B cell (primary cell): ENCODE measurements around the gene JAK3.

Source experiments
- CTCF ChIP-seq: fragments of 200-600 bp; IDR thresholded peaks from one replicate; pipeline ENCODE4 v1.8.0; 2022; ENCODE audit warnings: antibody characterized with exemption, mild to moderate bottlenecking
- EZH2 ChIP-seq: IDR thresholded peaks from 2 replicates; pipeline ENCODE4 v1.6.1; 2012; ENCODE audit warnings: borderline replicate concordance, low read depth, mild to moderate bottlenecking, moderate library complexity, low read length; ENCODE audit not compliant: insufficient read depth, poor library complexity, severe bottlenecking

GRCh38 chr19:17841371-17841809 lies 6.4 kb downstream of the JAK3 start:
- TF ChIP-seq CTCF (no peak), EZH2 (no peak)
